Cardiac fibroblast (primary cell): ENCODE data around the gene CSNK1G2.

ENCODE experiments used
- DNase-seq, 2 donors: peaks; one replicate each; pipeline versions ENCODE4 v3.0.0 to v3.0.0-alpha.2; 2010; ENCODE audit warnings: low read depth in 2 of 2
- H3K4me3 ChIP-seq, 2 donors: replicated peaks in 1 of 2; 1 replicate in 1 of 2; 2 replicates in 1 of 2; pipeline ENCODE4 v1.5.1; 2011; ENCODE audit warnings: low read depth in 2 of 2, low read length in 2 of 2, mild to moderate bottlenecking in 2 of 2, moderate library complexity in 1 of 2
- CTCF ChIP-seq: IDR thresholded peaks from one replicate; pipeline ENCODE4 v1.5.1; 2011; ENCODE audit warnings: low read depth, mild to moderate bottlenecking, low read length, inconsistent platforms

CSNK1G2 gene

GRCh38 chr19:1970806-1971502 is 30.0 kb downstream of the CSNK1G2 start:
- no peak for DNase-seq
- TF ChIP-seq CTCF, result no peak
- H3K4me3 ChIP-seq, result no peak overlapping the region

GRCh38 chr19:1974381-1975161 is 33.6 kb downstream of the CSNK1G2 start:
- no peak for DNase-seq
- no peak overlapping the region for H3K4me3 ChIP-seq
- TF ChIP-seq CTCF, result no peak

- DNase-seq, result peak in 1 of 2 donors; percentile 11
- H3K4me3 ChIP-seq, result no peak overlapping the region
- no peak for TF ChIP-seq CTCF
These were observed 34.1 kb downstream of the CSNK1G2 start for GRCh38 chr19:1975162-1975480.

GRCh38 chr19:1977120-1977519 is 36.1 kb downstream of the CSNK1G2 start:
- no peak for DNase-seq
- no peak overlapping the region for H3K4me3 ChIP-seq
- no peak for TF ChIP-seq CTCF

- no peak overlapping the region for H3K4me3 ChIP-seq
- no peak for DNase-seq
- no peak for TF ChIP-seq CTCF
These were observed 37.4 kb downstream of the CSNK1G2 start for GRCh38 chr19:1978346-1978894.

- no peak for DNase-seq
- no peak for TF ChIP-seq CTCF
- no peak overlapping the region for H3K4me3 ChIP-seq
These were observed 38.0 kb downstream of the CSNK1G2 start for GRCh38 chr19:1979017-1979416.
